OCI-LY1 (cell line): ENCODE measurements around the gene SELENOP.

Experiments used
- EZH2 ChIP-seq: fragments of 200-600 bp; sonication (generic), shearing (Covaris generic); IDR thresholded peaks from 2 replicates; pipeline ENCODE4 v1.8.0; 2017; ENCODE audit warnings: borderline replicate concordance, mixed run types, mild to moderate bottlenecking, antibody characterized with exemption, low read length, moderate library complexity, mixed read lengths
- TF ChIP-seq, protein P1 (sequence below): fragments of 200-600 bp; sonication (generic), shearing (Covaris generic); IDR thresholded peaks from 2 replicates; pipeline ENCODE4 v1.5.1; 2017; ENCODE audit warnings: mild to moderate bottlenecking, antibody characterized with exemption, low read length, moderate library complexity, mixed read lengths

DNA sequence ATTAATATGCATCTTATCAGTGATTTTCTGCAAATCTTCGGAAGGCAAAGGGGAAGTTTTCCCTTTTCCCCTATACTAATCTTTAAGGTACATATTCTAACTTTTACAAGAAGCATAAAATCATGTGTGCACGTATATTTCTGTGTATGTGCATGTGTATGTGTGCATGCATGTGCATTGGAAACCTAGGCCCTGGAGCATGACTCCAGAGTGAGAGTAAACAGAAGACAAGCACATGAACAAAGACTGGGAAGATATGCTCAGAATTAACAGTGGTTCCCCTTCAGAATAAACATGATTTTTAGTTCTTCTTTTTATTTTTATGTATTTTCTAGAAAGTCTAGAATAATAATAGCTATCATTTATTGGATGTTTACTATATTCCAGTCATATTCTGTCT lies 10.9 kb upstream of the SELENOP start:
- TF ChIP-seq, protein P1, sequence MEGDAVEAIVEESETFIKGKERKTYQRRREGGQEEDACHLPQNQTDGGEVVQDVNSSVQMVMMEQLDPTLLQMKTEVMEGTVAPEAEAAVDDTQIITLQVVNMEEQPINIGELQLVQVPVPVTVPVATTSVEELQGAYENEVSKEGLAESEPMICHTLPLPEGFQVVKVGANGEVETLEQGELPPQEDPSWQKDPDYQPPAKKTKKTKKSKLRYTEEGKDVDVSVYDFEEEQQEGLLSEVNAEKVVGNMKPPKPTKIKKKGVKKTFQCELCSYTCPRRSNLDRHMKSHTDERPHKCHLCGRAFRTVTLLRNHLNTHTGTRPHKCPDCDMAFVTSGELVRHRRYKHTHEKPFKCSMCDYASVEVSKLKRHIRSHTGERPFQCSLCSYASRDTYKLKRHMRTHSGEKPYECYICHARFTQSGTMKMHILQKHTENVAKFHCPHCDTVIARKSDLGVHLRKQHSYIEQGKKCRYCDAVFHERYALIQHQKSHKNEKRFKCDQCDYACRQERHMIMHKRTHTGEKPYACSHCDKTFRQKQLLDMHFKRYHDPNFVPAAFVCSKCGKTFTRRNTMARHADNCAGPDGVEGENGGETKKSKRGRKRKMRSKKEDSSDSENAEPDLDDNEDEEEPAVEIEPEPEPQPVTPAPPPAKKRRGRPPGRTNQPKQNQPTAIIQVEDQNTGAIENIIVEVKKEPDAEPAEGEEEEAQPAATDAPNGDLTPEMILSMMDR: no peak
- TF ChIP-seq EZH2: no peak
